SK-N-SH treated with all-trans-retinoic acid at 6 μM for 48 hours (cell line): ENCODE measurements around the gene CNTNAP2.

Source experiments
- ESRRG ChIP-seq: fragments of 250-450 bp; sonication (Bioruptor Pico); IDR thresholded peaks from 2 replicates; pipeline ENCODE4 v1.6.1; 2021; ENCODE audit warnings: mild to moderate bottlenecking
- PPARA ChIP-seq: fragments of 250-450 bp; sonication (Bioruptor Pico); IDR thresholded peaks from 2 replicates; pipeline ENCODE4 v1.5.0; 2020; ENCODE audit warnings: mild to moderate bottlenecking, borderline replicate concordance
- RARB ChIP-seq: fragments of 250-450 bp; sonication (Bioruptor Pico); IDR thresholded peaks from 2 replicates; pipeline ENCODE4 v1.8.0; 2021; ENCODE audit warnings: mild to moderate bottlenecking, moderate library complexity
- TCF4 ChIP-seq: fragments of 250-450 bp; sonication (Bioruptor Pico); IDR thresholded peaks from 2 replicates; pipeline ENCODE4 v1.8.0; 2021; ENCODE audit warnings: mild to moderate bottlenecking, moderate library complexity, borderline replicate concordance
- ZC3H10 ChIP-seq: fragments of 250-450 bp; sonication (Bioruptor Pico); IDR thresholded peaks from 2 replicates; pipeline ENCODE4 v1.5.1; 2021; ENCODE audit warnings: mild to moderate bottlenecking, moderate library complexity
- ZNF8 ChIP-seq: fragments of 450-650 bp; formaldehyde crosslinking; IDR thresholded peaks from 2 replicates; pipeline ENCODE4 v1.5.0; 2020; ENCODE audit warnings: mild to moderate bottlenecking, moderate library complexity
- TF ChIP-seq, protein P1 (sequence below): fragments of 250-450 bp; sonication (Bioruptor Pico); IDR thresholded peaks from 2 replicates; pipeline ENCODE4 v1.8.0; 2020; ENCODE audit warnings: mild to moderate bottlenecking, moderate library complexity, borderline replicate concordance

DNA sequence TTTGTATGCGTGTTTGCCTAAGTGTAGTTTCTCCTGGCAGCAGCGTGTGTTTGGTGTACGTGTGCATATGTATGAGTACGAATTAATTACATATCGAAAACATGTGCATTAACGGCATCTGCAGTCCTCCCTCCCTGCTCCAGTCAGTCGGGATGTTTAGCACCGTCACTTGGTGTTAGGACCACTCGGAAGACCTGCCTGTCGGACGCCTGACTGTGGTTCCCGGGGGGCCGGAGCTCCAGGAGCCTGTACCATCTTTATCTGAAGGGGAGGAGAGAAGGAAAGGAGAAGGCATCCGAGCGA is 1.1 kb upstream of the CNTNAP2 start:
- TF ChIP-seq ZNF8 (CRISPR knock-in tag) = no peak
- no peak for TF ChIP-seq PPARA
- TF ChIP-seq ZC3H10 (CRISPR knock-in tag) = no peak
- TF ChIP-seq, protein P1, sequence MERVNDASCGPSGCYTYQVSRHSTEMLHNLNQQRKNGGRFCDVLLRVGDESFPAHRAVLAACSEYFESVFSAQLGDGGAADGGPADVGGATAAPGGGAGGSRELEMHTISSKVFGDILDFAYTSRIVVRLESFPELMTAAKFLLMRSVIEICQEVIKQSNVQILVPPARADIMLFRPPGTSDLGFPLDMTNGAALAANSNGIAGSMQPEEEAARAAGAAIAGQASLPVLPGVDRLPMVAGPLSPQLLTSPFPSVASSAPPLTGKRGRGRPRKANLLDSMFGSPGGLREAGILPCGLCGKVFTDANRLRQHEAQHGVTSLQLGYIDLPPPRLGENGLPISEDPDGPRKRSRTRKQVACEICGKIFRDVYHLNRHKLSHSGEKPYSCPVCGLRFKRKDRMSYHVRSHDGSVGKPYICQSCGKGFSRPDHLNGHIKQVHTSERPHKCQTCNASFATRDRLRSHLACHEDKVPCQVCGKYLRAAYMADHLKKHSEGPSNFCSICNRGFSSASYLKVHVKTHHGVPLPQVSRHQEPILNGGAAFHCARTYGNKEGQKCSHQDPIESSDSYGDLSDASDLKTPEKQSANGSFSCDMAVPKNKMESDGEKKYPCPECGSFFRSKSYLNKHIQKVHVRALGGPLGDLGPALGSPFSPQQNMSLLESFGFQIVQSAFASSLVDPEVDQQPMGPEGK (CRISPR knock-in tag) = no peak
- no peak for TF ChIP-seq ESRRG
- no peak for TF ChIP-seq RARB (CRISPR knock-in tag)
- no peak for TF ChIP-seq TCF4 (CRISPR knock-in tag)
